HG03460 (cell line): ENCODE results near the gene FAM43B.

ENCODE experiments used
- ATAC-seq: cut with Tn5 transposase; IDR thresholded peaks from one replicate; pipeline ENCODE4 v1.9.1; 2021; ENCODE audit not compliant: unreplicated experiment

The FAM43B gene

GRCh38 chr1:20589331-20590278 is 37.2 kb downstream of the FAM43B start:
- ATAC-seq, result no peak

- ATAC-seq, result no peak
Measured at GRCh38 chr1:20590306-20590777, 38.0 kb downstream of the FAM43B start.

- no peak for ATAC-seq
Measured at GRCh38 chr1:20593756-20594155, 41.4 kb downstream of the FAM43B start.

- no peak for ATAC-seq
Measured at GRCh38 chr1:20594746-20595145, 42.4 kb downstream of the FAM43B start.

GRCh38 chr1:20596106-20596505 is 43.7 kb downstream of the FAM43B start:
- no peak for ATAC-seq

GRCh38 chr1:20597650-20598049 is 45.3 kb downstream of the FAM43B start:
- ATAC-seq, result no peak

GRCh38 chr1:20600156-20600555 is 47.8 kb downstream of the FAM43B start:
- no peak for ATAC-seq

GRCh38 chr1:20601129-20601825 is 48.9 kb downstream of the FAM43B start:
- ATAC-seq, result no peak

GRCh38 chr1:20602851-20603450 is 50.6 kb downstream of the FAM43B start:
- no peak for ATAC-seq

GRCh38 chr1:20603504-20604464 is 51.4 kb downstream of the FAM43B start:
- no peak for ATAC-seq
